Osteoblast (primary cell): ENCODE measurements around the gene NKAPD1. TPM values are rescaled to one million over a fixed set of nuclear protein-coding genes. Genes with fewer than 3 reads are reported as not detected.

ENCODE experiments used
- DNase-seq: peaks from one replicate; pipeline ENCODE4 v3.0.0; 2011; ENCODE audit warnings: low spot score, mixed read lengths; ENCODE audit not compliant: insufficient read length; ENCODE audit errors: missing footprints
- H2AFZ ChIP-seq: 2 replicates; pipeline ENCODE4 v1.6.0; 2011; ENCODE audit warnings: mild to moderate bottlenecking, low read length
- H3K27ac ChIP-seq: 2 replicates; pipeline ENCODE4 v1.5.1; 2011; ENCODE audit warnings: mild to moderate bottlenecking, low read depth, low read length, moderate library complexity
- H3K27me3 ChIP-seq: 2 replicates; pipeline ENCODE4 v1.6.0; 2012; ENCODE audit warnings: mild to moderate bottlenecking, control low read depth, inconsistent platforms, low read length, moderate library complexity; ENCODE audit not compliant: insufficient read depth
- H3K36me3 ChIP-seq: 2 replicates; pipeline ENCODE4 v1.5.1; 2011; ENCODE audit warnings: mild to moderate bottlenecking, low read length, control low read depth, moderate library complexity; ENCODE audit not compliant: insufficient read depth
- H3K4me1 ChIP-seq: 2 replicates; pipeline ENCODE4 v1.5.1; 2011; ENCODE audit warnings: mild to moderate bottlenecking, low read length, control low read depth, moderate library complexity; ENCODE audit not compliant: insufficient read depth
- H3K4me2 ChIP-seq: 2 replicates; pipeline ENCODE4 v1.6.0; 2011; ENCODE audit warnings: mild to moderate bottlenecking, low read length; ENCODE audit not compliant: insufficient read depth
- H3K4me3 ChIP-seq: fragments of 200-600 bp; sonication (generic); 3 replicates; pipeline ENCODE4 v1.5.1; 2012; ENCODE audit warnings: mild to moderate bottlenecking, low read length, inconsistent platforms; ENCODE audit not compliant: insufficient read depth
- H3K79me2 ChIP-seq: 2 replicates; pipeline ENCODE4 v1.6.0; 2012; ENCODE audit warnings: mild to moderate bottlenecking, low read length, control low read depth, inconsistent platforms; ENCODE audit not compliant: insufficient read depth
- H3K9me3 ChIP-seq: 2 replicates; pipeline ENCODE4 v1.5.1; 2011; ENCODE audit warnings: low read depth, low read length, control low read depth
- H4K20me1 ChIP-seq: 2 replicates; pipeline ENCODE4 v1.6.0; 2012; ENCODE audit warnings: mild to moderate bottlenecking, low read length, control low read depth; ENCODE audit not compliant: insufficient read depth
- total RNA-seq: library from RNA; depleted of rRNA; stranded (reverse); fragments of >200 nt; gene quantifications from 2 replicates; pipeline ENCODE4 v1.2.3, GENCODE V29; 2012
- TF ChIP-seq, protein P1 (sequence below): IDR thresholded peaks from 2 replicates; pipeline ENCODE4 v1.5.1; 2011; ENCODE audit warnings: mild to moderate bottlenecking, low read depth, low read length, moderate library complexity; ENCODE audit errors: extremely low read depth

The NKAPD1 gene
- total RNA-seq, 1 donor: 37.6 TPM

DNA sequence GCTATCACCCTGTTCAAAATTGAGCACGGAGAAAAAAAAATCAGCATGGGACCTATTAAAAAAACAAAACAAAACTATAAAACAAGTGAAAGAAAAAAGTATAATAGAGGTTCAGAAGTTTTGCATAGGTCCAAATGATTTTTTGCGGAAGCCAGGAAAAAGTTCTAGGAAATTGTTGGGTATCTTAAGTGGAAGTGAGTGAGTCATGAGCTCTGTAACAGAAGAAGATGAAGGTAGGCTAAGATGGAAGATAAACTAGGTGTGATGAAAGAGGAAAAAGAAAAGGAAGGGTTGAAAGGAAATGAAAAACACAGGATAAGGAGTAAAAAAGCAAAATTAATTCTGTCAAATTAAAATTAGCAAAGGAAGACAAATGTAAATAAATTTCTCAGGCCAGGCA, 40.4 kb downstream of the NKAPD1 start:
- Histone ChIP-seq H3K27me3 (no peaks in the 10 kb centered on the region), H3K4me2 (no peak overlapping the region), H3K27ac (no peak overlapping the region), H3K4me1 (no peaks in the 10 kb centered on the region), H3K79me2 (no peaks in the 10 kb centered on the region), H3K36me3 (no peaks in the 10 kb centered on the region), H4K20me1 (no peaks in the 10 kb centered on the region), H3K4me3 (no peak overlapping the region), H3K9me3 (no peaks in the 10 kb centered on the region), H2AFZ (no peak overlapping the region)
- TF ChIP-seq, protein P1, sequence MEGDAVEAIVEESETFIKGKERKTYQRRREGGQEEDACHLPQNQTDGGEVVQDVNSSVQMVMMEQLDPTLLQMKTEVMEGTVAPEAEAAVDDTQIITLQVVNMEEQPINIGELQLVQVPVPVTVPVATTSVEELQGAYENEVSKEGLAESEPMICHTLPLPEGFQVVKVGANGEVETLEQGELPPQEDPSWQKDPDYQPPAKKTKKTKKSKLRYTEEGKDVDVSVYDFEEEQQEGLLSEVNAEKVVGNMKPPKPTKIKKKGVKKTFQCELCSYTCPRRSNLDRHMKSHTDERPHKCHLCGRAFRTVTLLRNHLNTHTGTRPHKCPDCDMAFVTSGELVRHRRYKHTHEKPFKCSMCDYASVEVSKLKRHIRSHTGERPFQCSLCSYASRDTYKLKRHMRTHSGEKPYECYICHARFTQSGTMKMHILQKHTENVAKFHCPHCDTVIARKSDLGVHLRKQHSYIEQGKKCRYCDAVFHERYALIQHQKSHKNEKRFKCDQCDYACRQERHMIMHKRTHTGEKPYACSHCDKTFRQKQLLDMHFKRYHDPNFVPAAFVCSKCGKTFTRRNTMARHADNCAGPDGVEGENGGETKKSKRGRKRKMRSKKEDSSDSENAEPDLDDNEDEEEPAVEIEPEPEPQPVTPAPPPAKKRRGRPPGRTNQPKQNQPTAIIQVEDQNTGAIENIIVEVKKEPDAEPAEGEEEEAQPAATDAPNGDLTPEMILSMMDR: no peak
- no peak for DNase-seq

DNA sequence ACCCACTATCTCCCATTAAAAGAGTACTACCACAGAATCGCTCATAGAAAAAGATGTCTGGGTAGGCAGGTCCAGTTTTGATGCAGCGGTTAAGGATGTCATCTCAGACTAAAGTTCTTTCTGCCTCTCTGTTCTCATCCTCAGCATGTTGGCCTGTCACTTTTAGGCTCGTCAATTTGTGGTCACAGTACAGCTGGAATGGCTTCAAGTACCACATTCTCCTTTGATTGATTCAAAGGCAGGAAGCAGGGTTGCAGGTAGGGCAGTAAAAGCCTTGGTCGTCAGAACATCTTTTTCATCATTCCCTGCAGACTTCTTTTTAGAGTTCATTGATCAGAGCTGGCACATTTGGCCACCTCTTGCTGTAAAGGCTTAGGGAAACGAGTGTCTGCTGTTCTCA, 41.3 kb downstream of the NKAPD1 start:
- TF ChIP-seq, protein P1: no peak

DNA sequence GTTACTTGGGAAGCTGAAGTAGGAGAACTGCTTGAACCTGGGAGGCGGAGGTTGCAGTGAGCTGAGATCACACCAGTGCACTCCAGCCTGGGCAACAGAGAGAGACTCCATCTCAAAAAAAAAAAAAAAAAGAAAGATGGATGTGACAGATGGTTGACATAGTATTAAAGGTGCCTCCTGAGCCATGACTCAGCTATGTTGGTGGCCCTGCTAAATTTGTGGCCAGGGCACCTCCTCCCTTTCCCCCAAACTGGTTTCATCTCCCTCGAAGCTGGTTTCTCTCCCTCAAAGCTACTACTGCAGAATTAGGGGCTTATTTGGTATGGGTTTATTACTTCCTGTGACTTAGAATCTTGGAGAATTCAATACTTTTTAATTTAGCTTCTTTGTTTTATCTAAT, 44.1 kb downstream of the NKAPD1 start:
- no peak overlapping the region for H2AFZ ChIP-seq
- no peaks in the 10 kb centered on the region for H4K20me1 ChIP-seq
- no peaks in the 10 kb centered on the region for H3K79me2 ChIP-seq
- H3K4me3 ChIP-seq: no peak overlapping the region
- H3K4me2 ChIP-seq: no peak overlapping the region
- peaks cover 9% of the 10 kb centered on the region for H3K4me1 ChIP-seq
- H3K27me3 ChIP-seq: no peaks in the 10 kb centered on the region
- no peak for DNase-seq
- TF ChIP-seq, protein P1: no peak
- no peaks in the 10 kb centered on the region for H3K9me3 ChIP-seq
- H3K27ac ChIP-seq: no peak overlapping the region
- H3K36me3 ChIP-seq: no peaks in the 10 kb centered on the region

More for the DNA sequence above, 41.3 kb downstream of the NKAPD1 start:
- no peak overlapping the region for H3K4me2 ChIP-seq
- H3K4me3 ChIP-seq: no peak overlapping the region
- no peak overlapping the region for H2AFZ ChIP-seq
- H3K4me1 ChIP-seq: peaks cover 6% of the 10 kb centered on the region
- H4K20me1 ChIP-seq: no peaks in the 10 kb centered on the region
- H3K36me3 ChIP-seq: no peaks in the 10 kb centered on the region
- H3K79me2 ChIP-seq: no peaks in the 10 kb centered on the region
- no peaks in the 10 kb centered on the region for H3K27me3 ChIP-seq
- H3K27ac ChIP-seq: no peak overlapping the region
- no peak for DNase-seq
- H3K9me3 ChIP-seq: no peaks in the 10 kb centered on the region

DNA sequence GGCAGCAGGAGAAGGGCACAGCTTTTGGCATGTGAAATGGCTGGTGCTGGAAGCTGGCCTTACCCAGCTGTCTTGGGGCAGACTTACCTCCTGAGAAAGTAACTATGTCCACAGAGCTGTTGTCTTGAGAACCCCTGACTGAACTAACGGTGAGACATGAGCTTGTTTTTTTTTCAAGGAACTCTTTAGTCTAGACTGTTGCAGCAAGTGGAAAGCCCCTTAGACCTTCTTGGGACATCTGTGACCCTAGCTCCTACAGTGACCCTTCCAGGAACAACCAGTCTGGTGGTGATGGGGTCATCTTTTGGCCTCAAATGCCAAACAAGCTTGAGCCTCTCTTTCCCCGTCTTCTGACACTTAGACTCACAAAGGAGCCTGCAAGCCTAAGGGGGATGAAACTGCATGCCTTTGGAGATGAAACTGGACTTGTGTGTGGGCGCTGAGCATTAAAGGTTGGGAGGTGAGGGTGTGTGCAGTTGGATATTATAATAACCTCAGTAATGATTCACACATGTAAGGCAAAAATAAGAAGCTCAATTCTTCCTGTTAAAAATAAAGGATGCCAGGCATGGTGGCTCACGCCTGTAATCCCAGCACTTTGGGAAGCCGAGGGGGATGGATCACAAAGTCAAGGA, 48.0 kb downstream of the NKAPD1 start:
- Histone ChIP-seq H3K4me2 (no peak overlapping the region), H4K20me1 (no peaks in the 10 kb centered on the region), H3K27me3 (no peaks in the 10 kb centered on the region), H2AFZ (no peak overlapping the region), H3K27ac (no peak overlapping the region), H3K36me3 (no peaks in the 10 kb centered on the region), H3K79me2 (no peaks in the 10 kb centered on the region), H3K9me3 (no peaks in the 10 kb centered on the region), H3K4me3 (no peak overlapping the region), H3K4me1 (peaks cover 9% of the 10 kb centered on the region)
- TF ChIP-seq, protein P1: no peak
- no peak for DNase-seq
